Naive thymus-derived CD4-positive, alpha-beta T cell (primary cell): Measurements from ENCODE around the gene SOST. TPM values are rescaled to one million over a fixed set of nuclear protein-coding genes. Genes with fewer than 3 reads are reported as not detected.
A peak's percentile ranks its signal among the peaks of the same experiment; 100 is the strongest.

Experiments
- ATAC-seq: fragments of 150-1000 bp; cut with Tn5 transposase; 2 replicates; pipeline ENCODE4 v1.10.0; 2021; ENCODE audit warnings: mild to moderate bottlenecking, moderate library complexity
- CTCF ChIA-PET: fragments of 350-600 bp; sonication (Branson Sonifier 250); formaldehyde crosslinking; loops from one replicate; lab custom pipeline; 2021; ENCODE audit warnings: antibody characterized with exemption; lab: Charles Lee
- POLR2A ChIA-PET: fragments of 350-600 bp; sonication (Branson Sonifier 250); formaldehyde crosslinking; loops from one replicate; lab custom pipeline; 2021; ENCODE audit warnings: antibody characterized with exemption, inconsistent platforms; lab: Charles Lee
- DNase-seq, 9 donors: peaks; one replicate each; pipeline versions ENCODE4 v3.0.0 to v3.0.0-alpha.2; 2020 to 2022; ENCODE audit warnings: mixed read lengths in 1 of 9
- H3K27ac ChIP-seq: one replicate; pipeline ENCODE4 v1.7.0; 2013; ENCODE audit warnings: mild to moderate bottlenecking, low read depth, low read length, moderate library complexity
- H3K27me3 ChIP-seq, 2 donors: one replicate each; pipeline ENCODE4 v1.7.0; 2013; ENCODE audit warnings: low read length in 2 of 2, mild to moderate bottlenecking in 2 of 2, moderate library complexity in 2 of 2; ENCODE audit not compliant: control insufficient read depth in 2 of 2, insufficient read depth in 2 of 2
- H3K36me3 ChIP-seq, 3 experiments: 1 replicate in 2 of 3; 2 replicates in 1 of 3; pipeline ENCODE4 v1.7.0; 2013; ENCODE audit warnings: low read length in 3 of 3, mild to moderate bottlenecking in 3 of 3, moderate library complexity in 1 of 3; ENCODE audit not compliant: insufficient read depth in 3 of 3, control insufficient read depth in 2 of 3
- H3K4me1 ChIP-seq, 2 donors: one replicate each; pipeline ENCODE4 v1.7.0; 2013; ENCODE audit warnings: low read length in 2 of 2, mild to moderate bottlenecking in 2 of 2, moderate library complexity in 1 of 2; ENCODE audit not compliant: control insufficient read depth in 2 of 2, insufficient read depth in 2 of 2
- H3K4me3 ChIP-seq: 2 replicates; pipeline ENCODE4 v1.7.0; 2013; ENCODE audit warnings: mild to moderate bottlenecking, low read length
- H3K9me3 ChIP-seq, 3 experiments: 1 replicate in 2 of 3; 2 replicates in 1 of 3; pipeline ENCODE4 v1.7.0; 2013; ENCODE audit warnings: low read length in 3 of 3; ENCODE audit not compliant: control insufficient read depth in 2 of 3
- H3K27ac Mint-ChIP-seq, 9 donors: one replicate each; pipeline ENCODE4 v1.8.0; 2020 to 2022; ENCODE audit warnings: mixed read lengths in 9 of 9, mild to moderate bottlenecking in 8 of 9, moderate library complexity in 5 of 9, inconsistent platforms in 2 of 9
- H3K27me3 Mint-ChIP-seq, 5 donors: one replicate each; pipeline ENCODE4 v1.8.0; 2021 to 2022; ENCODE audit warnings: mixed read lengths in 5 of 5, mild to moderate bottlenecking in 1 of 5
- H3K36me3 Mint-ChIP-seq, 5 donors: one replicate each; pipeline ENCODE4 v1.8.0; 2020 to 2022; ENCODE audit warnings: mixed read lengths in 5 of 5, mild to moderate bottlenecking in 3 of 5, inconsistent platforms in 1 of 5
- H3K4me1 Mint-ChIP-seq, 7 donors: one replicate each; pipeline ENCODE4 v1.8.0; 2020 to 2022; ENCODE audit warnings: mixed read lengths in 7 of 7, mild to moderate bottlenecking in 3 of 7, inconsistent platforms in 1 of 7
- H3K4me3 Mint-ChIP-seq, 10 donors: one replicate each; pipeline ENCODE4 v1.8.0; 2020 to 2022; ENCODE audit warnings: mild to moderate bottlenecking in 10 of 10, mixed read lengths in 10 of 10, moderate library complexity in 6 of 10, inconsistent platforms in 2 of 10
- H3K9me3 Mint-ChIP-seq, 11 donors: one replicate each; pipeline ENCODE4 v1.8.0; 2020 to 2022; ENCODE audit warnings: mixed read lengths in 11 of 11, mild to moderate bottlenecking in 4 of 11, inconsistent platforms in 1 of 11, moderate library complexity in 1 of 11
- intact Hi-C, 2 donors: fragments of 100-400 bp; cut with micrococcal nuclease; formaldehyde crosslinking; loops; one replicate each; pipeline ENCODE4 v1.15.1; 2023
- polyA plus RNA-seq, 2 donors: library from polyadenylated mRNA; unstranded; fragments of 300-500 nt; fragmentation: Illumina TruSeq; gene quantifications; one replicate each; pipeline ENCODE4 v1.2.3, GENCODE V29; 2021
- total RNA-seq, 6 experiments: library from RNA in 5 of 6; stranded (reverse) in 5 of 6; gene quantifications; 1 replicate in 5 of 6; 2 replicates in 1 of 6; pipeline ENCODE4 v1.2.3 and lab custom pipeline; 2021 to 2026

Gene SOST
- total and polyA plus RNA-seq, 7 experiments from 2014 or later = not detected

GRCh38 chr17:43766413-43767052, 7.9 kb upstream of the SOST start:
- Mint-ChIP-seq H3K27ac (no peak overlapping the region), H3K36me3 (peaks cover 0 to 17% (median 0%) of the 10 kb centered on the region in 5 donors), H3K9me3 (no peaks in the 10 kb centered on the region), H3K4me1 (peaks cover 0 to 2% (median 0%) of the 10 kb centered on the region in 7 donors), H3K4me3 (no peak overlapping the region), H3K27me3 (no peaks in the 10 kb centered on the region)
- CTCF ChIA-PET = interaction anchor here (0.6 to 4.7 kb wide), 18 partner anchors 9 to 611 kb away, joined by 3 to 53 read pairs (median 3); partner anchors contain the start of gene DUSP3
- Histone ChIP-seq H3K27me3 (no peaks in the 10 kb centered on the region), H3K4me3 (no peak overlapping the region), H3K4me1 (no peaks in the 10 kb centered on the region), H3K9me3 (no peaks in the 10 kb centered on the region), H3K36me3 (peaks cover 0 to 15% (median 0%) of the 10 kb centered on the region in 3 experiments), H3K27ac (no peak overlapping the region)
- ATAC-seq (no peak), DNase-seq (peak in 5 of 9 donors; percentile 22 to 36 (median 32))
- intact Hi-C loops = loop anchor here in 1 of 2 donors (1.0 kb wide), 2 partner anchors 72 to 80 kb away; no protein-coding TSS in a partner anchor
- POLR2A ChIA-PET = interaction anchor here (1.0 kb wide), 1 partner anchor 9 kb away, joined by 3 read pairs; no protein-coding TSS in a partner anchor

- Mint-ChIP-seq H3K27me3 (peaks cover 13 to 31% (median 25%) of the 10 kb centered on the region in 5 donors), H3K4me1 (peaks cover 0 to 6% (median 0%) of the 10 kb centered on the region in 7 donors), H3K36me3 (no peaks in the 10 kb centered on the region), H3K27ac (no peak overlapping the region), H3K9me3 (peaks cover 0 to 1% (median 0%) of the 10 kb centered on the region in 11 donors), H3K4me3 (no peak overlapping the region)
- DNase-seq (peak; percentile 69 to 86 (median 82)), ATAC-seq (peak; percentile 99)
- no peak overlapping the region for H3K27ac ChIP-seq
- H3K36me3 ChIP-seq = no peaks in the 10 kb centered on the region
- CTCF ChIA-PET = interaction anchor here (0.6 to 8.7 kb wide), 10 partner anchors 10 to 184 kb away, joined by 3 to 160 read pairs (median 6); no protein-coding TSS in a partner anchor
- POLR2A ChIA-PET = interaction anchor here (0.7 to 1.1 kb wide), 2 partner anchors 59 to 66 kb away, joined by 3 to 4 read pairs; no protein-coding TSS in a partner anchor
- H3K4me1 ChIP-seq = no peaks in the 10 kb centered on the region
- H3K27me3 ChIP-seq = no peaks in the 10 kb centered on the region
- no peak overlapping the region for H3K4me3 ChIP-seq
- intact Hi-C loops = loop anchor here (1.0 to 5.0 kb wide), 3 partner anchors 66 to 184 kb away; no protein-coding TSS in a partner anchor
- no peaks in the 10 kb centered on the region for H3K9me3 ChIP-seq
These were observed 1.8 kb upstream of the SOST start for GRCh38 chr17:43760254-43760852.

- peaks cover 0 to 1% (median 0%) of the 10 kb centered on the region in 11 donors for H3K9me3 Mint-ChIP-seq
- ChIA-PET CTCF (interaction anchor here (0.7 to 8.7 kb wide), 7 partner anchors 10 to 183 kb away, joined by 4 to 160 read pairs (median 12); no protein-coding TSS in a partner anchor), POLR2A (interaction anchor here (0.7 to 1.1 kb wide), 2 partner anchors 66 to 90 kb away, joined by 3 read pairs; no protein-coding TSS in a partner anchor)
- no peak for DNase-seq
- H3K4me3 Mint-ChIP-seq = no peak overlapping the region
- ATAC-seq = no peak
- Histone ChIP-seq H3K4me3 (no peak overlapping the region), H3K36me3 (no peaks in the 10 kb centered on the region), H3K4me1 (no peaks in the 10 kb centered on the region), H3K27ac (no peak overlapping the region), H3K27me3 (no peaks in the 10 kb centered on the region), H3K9me3 (no peaks in the 10 kb centered on the region)
- H3K27me3 Mint-ChIP-seq = peaks cover 15 to 31% (median 25%) of the 10 kb centered on the region in 5 donors
- peaks cover 0 to 6% (median 0%) of the 10 kb centered on the region in 7 donors for H3K4me1 Mint-ChIP-seq
- no peak overlapping the region for H3K27ac Mint-ChIP-seq
- H3K36me3 Mint-ChIP-seq = no peaks in the 10 kb centered on the region
- intact Hi-C loops = loop anchor here (1.0 to 5.0 kb wide), 3 partner anchors 66 to 184 kb away; no protein-coding TSS in a partner anchor
These were observed 1.2 kb upstream of the SOST start for GRCh38 chr17:43759836-43760235.

GRCh38 chr17:43758086-43758485, 505 bp downstream of the SOST start:
- H3K27ac ChIP-seq = no peak overlapping the region
- no peak for DNase-seq
- peaks cover 0 to 1% (median 0%) of the 10 kb centered on the region in 11 donors for H3K9me3 Mint-ChIP-seq
- H3K4me3 Mint-ChIP-seq = no peak overlapping the region
- H3K27ac Mint-ChIP-seq = no peak overlapping the region
- H3K4me1 Mint-ChIP-seq = peaks cover 0 to 6% (median 0%) of the 10 kb centered on the region in 7 donors
- intact Hi-C loops = no loop called here
- no peaks in the 10 kb centered on the region for H3K27me3 ChIP-seq
- no peak for ATAC-seq
- H3K4me3 ChIP-seq = no peak overlapping the region
- peaks cover 28 to 45% (median 37%) of the 10 kb centered on the region in 5 donors for H3K27me3 Mint-ChIP-seq
- no peaks in the 10 kb centered on the region for H3K4me1 ChIP-seq
- ChIA-PET POLR2A (no interaction called here), CTCF (interaction anchor here (1.5 to 8.7 kb wide), 3 partner anchors 8 to 182 kb away, joined by 9 to 160 read pairs (median 25); no protein-coding TSS in a partner anchor)
- no peaks in the 10 kb centered on the region for H3K9me3 ChIP-seq
- H3K36me3 Mint-ChIP-seq = no peaks in the 10 kb centered on the region
- no peaks in the 10 kb centered on the region for H3K36me3 ChIP-seq

GRCh38 chr17:43757171-43757660, 1.4 kb downstream of the SOST start:
- Mint-ChIP-seq H3K9me3 (peaks cover 0 to 1% (median 0%) of the 10 kb centered on the region in 11 donors), H3K27ac (no peak overlapping the region), H3K36me3 (no peaks in the 10 kb centered on the region), H3K4me3 (no peak overlapping the region), H3K4me1 (peaks cover 0 to 6% (median 0%) of the 10 kb centered on the region in 7 donors), H3K27me3 (peaks cover 34 to 53% (median 44%) of the 10 kb centered on the region in 5 donors)
- H3K9me3 ChIP-seq = no peaks in the 10 kb centered on the region
- ATAC-seq = no peak
- intact Hi-C loops = no loop called here
- POLR2A ChIA-PET = no interaction called here
- H3K27me3 ChIP-seq = no peaks in the 10 kb centered on the region
- no peak for DNase-seq
- H3K27ac ChIP-seq = no peak overlapping the region
- no peaks in the 10 kb centered on the region for H3K36me3 ChIP-seq
- no peaks in the 10 kb centered on the region for H3K4me1 ChIP-seq
- H3K4me3 ChIP-seq = no peak overlapping the region
- CTCF ChIA-PET = interaction anchor here (0.8 to 8.7 kb wide), 3 partner anchors 9 to 61 kb away, joined by 3 to 160 read pairs (median 9); no protein-coding TSS in a partner anchor

GRCh38 chr17:43756201-43756600, 2.4 kb downstream of the SOST start:
- H3K4me3 Mint-ChIP-seq = peak overlapping the region in 1 of 10 donors; percentile 47
- peaks cover 34 to 58% (median 44%) of the 10 kb centered on the region in 5 donors for H3K27me3 Mint-ChIP-seq
- ATAC-seq (no peak), DNase-seq (no peak)
- intact Hi-C loops = no loop called here
- peaks cover 0 to 2% of the 10 kb centered on the region in 2 donors for H3K27me3 ChIP-seq
- H3K27ac Mint-ChIP-seq = no peak overlapping the region
- ChIA-PET POLR2A (no interaction called here), CTCF (interaction anchor here (0.6 to 8.7 kb wide), 5 partner anchors 17 to 83 kb away, joined by 3 to 160 read pairs (median 3); no protein-coding TSS in a partner anchor)
- no peaks in the 10 kb centered on the region for H3K36me3 ChIP-seq
- no peaks in the 10 kb centered on the region for H3K4me1 ChIP-seq
- no peak overlapping the region for H3K4me3 ChIP-seq
- no peak overlapping the region for H3K27ac ChIP-seq
- H3K36me3 Mint-ChIP-seq = no peaks in the 10 kb centered on the region
- H3K9me3 Mint-ChIP-seq = peaks cover 0 to 1% (median 0%) of the 10 kb centered on the region in 11 donors
- peaks cover 0 to 6% (median 0%) of the 10 kb centered on the region in 7 donors for H3K4me1 Mint-ChIP-seq
- no peaks in the 10 kb centered on the region for H3K9me3 ChIP-seq
